PC-3 (cell line): ENCODE data around the gene TIMM17B. TPM values are rescaled to one million over a fixed set of nuclear protein-coding genes. Genes with fewer than 3 reads are reported as not detected.
"Not testable (repeated sequence)": the region's sequence is repeated elsewhere in the genome, so short reads cannot be mapped to it uniquely, and the experiment has no call there.

Experiments
- ATAC-seq: fragments of 200-7000 bp; cut with Tn5 transposase; 2 replicates; pipeline ENCODE4 v1.9.1; 2020; ENCODE audit warnings: mild to moderate bottlenecking, moderate library complexity
- BruUV-seq: library from RNA; stranded (reverse); fragments of 400-500 nt; replicated peaks from 2 replicates; lab custom pipeline; 2021; lab: Mats Ljungman, UMichigan
- CTCF ChIA-PET: fragments of 300-600 bp; sonication (Branson Sonifier 250); formaldehyde crosslinking; loops from one replicate; lab custom pipeline; 2022; ENCODE audit warnings: antibody characterized with exemption; lab: Charles Lee
- POLR2A ChIA-PET: fragments of 300-600 bp; sonication (Branson Sonifier 250); formaldehyde crosslinking; loops from one replicate; lab custom pipeline; 2022; ENCODE audit warnings: antibody characterized with exemption; ENCODE audit not compliant: unreplicated experiment; lab: Charles Lee
- DNase-seq: peaks from one replicate; pipeline ENCODE4 v3.0.0-alpha.2; 2015
- H2AFZ ChIP-seq: fragments of 300-600 bp; sonication (generic); 2 replicates; pipeline ENCODE4 v1.6.0; 2016; ENCODE audit warnings: antibody characterized with exemption, low read length
- H3F3A ChIP-seq: fragments of 300-600 bp; sonication (generic); one replicate; pipeline ENCODE4 v1.6.0; 2017; ENCODE audit warnings: antibody characterized with exemption, low read length, control low read depth, mild to moderate bottlenecking; ENCODE audit not compliant: unreplicated experiment
- H3K27ac ChIP-seq: fragments of 300-600 bp; sonication (generic); 2 replicates; pipeline ENCODE4 v1.5.1; 2016; ENCODE audit warnings: mild to moderate bottlenecking, low read length
- H3K27me3 ChIP-seq: fragments of 300-600 bp; sonication (generic); 2 replicates; pipeline ENCODE4 v1.6.1; 2016; ENCODE audit warnings: low read length, mixed read lengths
- H3K36me3 ChIP-seq: fragments of 300-600 bp; sonication (generic); 2 replicates; pipeline ENCODE4 v1.6.1; 2016; ENCODE audit warnings: low read depth, mixed run types, low read length, mixed read lengths
- H3K4me1 ChIP-seq: fragments of 300-600 bp; sonication (generic); 2 replicates; pipeline ENCODE4 v1.5.1; 2016; ENCODE audit warnings: low read length; ENCODE audit not compliant: insufficient read depth
- H3K4me2 ChIP-seq: fragments of 300-600 bp; sonication (generic); 2 replicates; pipeline ENCODE4 v1.6.0; 2016; ENCODE audit warnings: low read length
- H3K4me3 ChIP-seq: fragments of 300-600 bp; sonication (generic); 2 replicates; pipeline ENCODE4 v1.5.1; 2016; ENCODE audit warnings: mild to moderate bottlenecking, low read length, mixed read lengths
- H3K79me2 ChIP-seq: fragments of 300-600 bp; sonication (generic); 2 replicates; pipeline ENCODE4 v1.6.1; 2017; ENCODE audit warnings: low read length, mixed read lengths
- H3K9ac ChIP-seq: fragments of 300-600 bp; sonication (generic); 2 replicates; pipeline ENCODE4 v1.6.0; 2016; ENCODE audit warnings: mild to moderate bottlenecking, low read length
- H3K9me2 ChIP-seq: fragments of 300-600 bp; sonication (generic); replicated peaks from 2 replicates; pipeline ENCODE4 v1.6.1; 2016; ENCODE audit warnings: mixed run types, low read length, mixed read lengths
- H3K9me3 ChIP-seq: fragments of 300-600 bp; sonication (generic); 2 replicates; pipeline ENCODE4 v1.6.1; 2016; ENCODE audit warnings: low read length, mixed read lengths
- H4K20me1 ChIP-seq: fragments of 300-600 bp; sonication (generic); 2 replicates; pipeline ENCODE4 v1.6.1; 2016; ENCODE audit warnings: low read length, mixed read lengths
- CTCF ChIP-seq: fragments of 300-600 bp; sonication (generic); conservative IDR thresholded peaks from 2 replicates; pipeline ENCODE4 v1.5.1; 2017; ENCODE audit warnings: antibody characterized with exemption, low read depth, mild to moderate bottlenecking, low read length
- EZH2 ChIP-seq: fragments of 300-600 bp; sonication (generic); IDR thresholded peaks from one replicate; pipeline ENCODE4 v1.6.1; 2017; ENCODE audit warnings: antibody characterized with exemption, mild to moderate bottlenecking, low read length; ENCODE audit not compliant: unreplicated experiment
- EZH2phosphoT487 ChIP-seq: fragments of 300-600 bp; sonication (generic); IDR thresholded peaks from 2 replicates; pipeline ENCODE4 v1.6.1; 2018; ENCODE audit warnings: mild to moderate bottlenecking, antibody characterized with exemption, low read length, borderline replicate concordance
- intact Hi-C: fragments of 100-400 bp; cut with micrococcal nuclease; formaldehyde crosslinking; loops from 2 replicates; pipeline ENCODE4 v1.9.0; 2023
- total RNA-seq: library from RNA; depleted of rRNA; stranded (reverse); fragments of >200 nt; gene quantifications from 2 replicates; pipeline ENCODE4 v1.2.3, GENCODE V29; 2014

The TIMM17B gene
- total RNA-seq, 1 experiment from 2014 or later: 101 TPM

DNA sequence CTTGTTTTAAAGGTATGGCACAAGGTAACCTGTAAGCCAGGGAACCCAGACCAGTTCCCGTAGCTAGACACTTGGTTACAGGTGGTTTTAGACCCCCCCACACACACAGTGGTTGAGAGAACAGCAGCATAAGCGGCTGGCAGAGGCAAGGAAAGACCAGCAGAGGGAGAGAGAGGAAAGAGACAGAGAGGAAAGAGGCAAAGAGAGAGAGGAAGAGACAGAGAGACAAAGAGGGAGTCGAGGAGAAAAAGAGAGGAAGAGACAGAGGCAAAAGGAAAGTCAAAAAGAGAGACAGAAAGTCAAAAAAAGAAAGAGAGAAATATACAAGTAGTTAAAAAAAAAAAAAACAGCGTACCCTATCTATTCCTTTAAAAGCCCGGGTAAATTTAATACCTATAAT is 42.7 kb downstream of the TIMM17B start:
- Histone ChIP-seq H3K9me2 (no peaks in the 10 kb centered on the region), H4K20me1 (no peaks in the 10 kb centered on the region), H3K9ac (no peak overlapping the region), H3K36me3 (no peaks in the 10 kb centered on the region), H3K27me3 (no peaks in the 10 kb centered on the region), H3K9me3 (no peaks in the 10 kb centered on the region), H3K4me3 (peak overlapping the region; percentile 35; the same call in 1 of the 2 replicates), H2AFZ (0 out of 2 replicates have a peak overlapping the region, but pooled peaks have one; percentile 48), H3K4me2 (peak overlapping the region; percentile 59), H3K4me1 (no peaks in the 10 kb centered on the region), H3F3A (no peaks in the 10 kb centered on the region), H3K79me2 (no peaks in the 10 kb centered on the region), H3K27ac (no peak overlapping the region)
- ATAC-seq (peak; percentile 59), DNase-seq (peak; percentile 67)
- POLR2A ChIA-PET: no interaction called here
- TF ChIP-seq CTCF: peak; percentile 56
- TF ChIP-seq EZH2phosphoT487: no peak
- intact Hi-C loops: loop anchor here (2.0 kb wide), 1 partner anchor 36 kb away; no protein-coding TSS in a partner anchor
- no TSS peak for BruUV-seq
- CTCF ChIA-PET: no interaction called here

GRCh38 chrX:48854121-48854804 is 43.3 kb downstream of the TIMM17B start:
- H3K36me3 ChIP-seq, ATAC-seq, H3K9me2 ChIP-seq, H3K4me1 ChIP-seq, H2AFZ ChIP-seq, DNase-seq, H3K9me3 ChIP-seq, POLR2A ChIA-PET, H3K27ac ChIP-seq, BruUV-seq, H3K79me2 ChIP-seq, H3F3A ChIP-seq, H3K4me3 ChIP-seq, H3K4me2 ChIP-seq, CTCF ChIA-PET, H3K27me3 ChIP-seq, H3K9ac ChIP-seq, H4K20me1 ChIP-seq: not testable (repeated sequence)
- intact Hi-C loops: loop anchor here (2.0 kb wide), 1 partner anchor 37 kb away; no protein-coding TSS in a partner anchor

GRCh38 chrX:48853494-48853893 is 44.1 kb downstream of the TIMM17B start:
- H3F3A ChIP-seq, CTCF ChIA-PET, H3K9me3 ChIP-seq, H3K27me3 ChIP-seq, intact Hi-C loops, DNase-seq, ATAC-seq, H3K9me2 ChIP-seq, H4K20me1 ChIP-seq, BruUV-seq, H3K79me2 ChIP-seq, H3K4me2 ChIP-seq, H3K4me1 ChIP-seq, H3K4me3 ChIP-seq, POLR2A ChIA-PET, H3K27ac ChIP-seq, H2AFZ ChIP-seq, H3K36me3 ChIP-seq, H3K9ac ChIP-seq: not testable (repeated sequence)

- Histone ChIP-seq H3K79me2 (no peaks in the 10 kb centered on the region), H3K4me3 (no peak overlapping the region), H3F3A (no peaks in the 10 kb centered on the region), H3K9me2 (no peaks in the 10 kb centered on the region), H2AFZ (no peak overlapping the region), H3K27ac (no peak overlapping the region), H3K4me1 (no peaks in the 10 kb centered on the region), H3K36me3 (no peaks in the 10 kb centered on the region), H4K20me1 (no peaks in the 10 kb centered on the region), H3K9me3 (no peaks in the 10 kb centered on the region), H3K4me2 (no peak overlapping the region), H3K27me3 (no peaks in the 10 kb centered on the region), H3K9ac (no peak overlapping the region)
- TF ChIP-seq CTCF: no peak
- TF ChIP-seq EZH2: no peak
- no peak for TF ChIP-seq EZH2phosphoT487
- DNase-seq (no peak), ATAC-seq (no peak)
- intact Hi-C loops: no loop called here
- BruUV-seq: no TSS peak
- ChIA-PET POLR2A (no interaction called here), CTCF (no interaction called here)
Measured at GRCh38 chrX:48852857-48853256, 44.7 kb downstream of the TIMM17B start.
